ENCODE results near the gene DNTT. TPM values are rescaled to one million over a fixed set of nuclear protein-coding genes. Genes with fewer than 3 reads are reported as not detected.

DNTT gene
- total and polyA plus RNA-seq, 9 of the 15 experiments (the other 6 are each of a cell fraction or from before 2014, with no cell fraction given): not detected

DNA sequence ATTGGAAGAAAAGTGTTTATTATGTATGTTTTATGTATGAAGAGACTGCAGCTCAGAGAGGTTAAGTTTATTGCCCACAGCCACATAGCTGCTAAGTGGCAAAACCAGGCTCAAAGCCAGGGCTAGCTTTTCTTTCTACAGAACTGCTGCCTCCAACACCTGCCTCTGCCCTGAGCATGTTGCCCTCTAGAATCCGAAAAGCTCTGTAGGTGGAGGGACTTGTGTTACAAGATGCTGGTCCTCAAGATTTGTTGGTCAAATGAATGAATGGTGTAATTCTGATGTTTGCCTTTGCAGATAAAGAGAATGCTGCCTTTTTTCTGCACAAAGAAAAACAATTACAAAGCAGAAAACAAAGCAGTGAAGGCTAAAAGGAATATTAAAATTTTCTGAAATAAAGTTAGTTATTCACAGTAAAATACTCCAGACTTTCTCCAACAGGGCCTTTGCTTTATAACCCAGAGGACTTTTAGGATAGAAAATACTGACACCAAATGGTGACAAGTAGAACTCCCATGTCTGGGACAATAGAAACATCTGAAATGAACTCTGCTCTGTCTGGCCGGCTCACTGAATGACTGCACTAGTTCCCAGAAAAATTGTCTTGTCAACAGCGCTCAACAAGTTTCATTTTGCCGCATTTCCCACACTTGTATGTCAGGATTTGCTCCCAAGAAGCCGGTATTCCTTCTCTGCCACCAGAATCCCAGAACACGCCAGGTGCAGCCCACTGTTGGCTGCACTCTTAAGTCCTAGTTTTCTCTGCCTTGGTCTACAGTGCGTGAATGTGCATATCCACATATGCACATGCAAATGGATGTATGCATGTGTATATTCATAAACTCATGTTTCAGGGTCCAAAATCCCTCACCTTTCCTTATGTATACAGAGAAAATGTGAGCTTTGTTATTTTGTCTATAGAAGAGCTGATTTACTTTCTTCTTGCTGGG is 11.0 kb upstream of the DNTT start (continued):
- TF ChIP-seq, protein P1, sequence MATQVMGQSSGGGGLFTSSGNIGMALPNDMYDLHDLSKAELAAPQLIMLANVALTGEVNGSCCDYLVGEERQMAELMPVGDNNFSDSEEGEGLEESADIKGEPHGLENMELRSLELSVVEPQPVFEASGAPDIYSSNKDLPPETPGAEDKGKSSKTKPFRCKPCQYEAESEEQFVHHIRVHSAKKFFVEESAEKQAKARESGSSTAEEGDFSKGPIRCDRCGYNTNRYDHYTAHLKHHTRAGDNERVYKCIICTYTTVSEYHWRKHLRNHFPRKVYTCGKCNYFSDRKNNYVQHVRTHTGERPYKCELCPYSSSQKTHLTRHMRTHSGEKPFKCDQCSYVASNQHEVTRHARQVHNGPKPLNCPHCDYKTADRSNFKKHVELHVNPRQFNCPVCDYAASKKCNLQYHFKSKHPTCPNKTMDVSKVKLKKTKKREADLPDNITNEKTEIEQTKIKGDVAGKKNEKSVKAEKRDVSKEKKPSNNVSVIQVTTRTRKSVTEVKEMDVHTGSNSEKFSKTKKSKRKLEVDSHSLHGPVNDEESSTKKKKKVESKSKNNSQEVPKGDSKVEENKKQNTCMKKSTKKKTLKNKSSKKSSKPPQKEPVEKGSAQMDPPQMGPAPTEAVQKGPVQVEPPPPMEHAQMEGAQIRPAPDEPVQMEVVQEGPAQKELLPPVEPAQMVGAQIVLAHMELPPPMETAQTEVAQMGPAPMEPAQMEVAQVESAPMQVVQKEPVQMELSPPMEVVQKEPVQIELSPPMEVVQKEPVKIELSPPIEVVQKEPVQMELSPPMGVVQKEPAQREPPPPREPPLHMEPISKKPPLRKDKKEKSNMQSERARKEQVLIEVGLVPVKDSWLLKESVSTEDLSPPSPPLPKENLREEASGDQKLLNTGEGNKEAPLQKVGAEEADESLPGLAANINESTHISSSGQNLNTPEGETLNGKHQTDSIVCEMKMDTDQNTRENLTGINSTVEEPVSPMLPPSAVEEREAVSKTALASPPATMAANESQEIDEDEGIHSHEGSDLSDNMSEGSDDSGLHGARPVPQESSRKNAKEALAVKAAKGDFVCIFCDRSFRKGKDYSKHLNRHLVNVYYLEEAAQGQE (IDR thresholded peaks at IDR 0.05; ENCODE audit: borderline replicate concordance): peak; percentile 43; the same call in 1 of the 2 replicates
- TF ChIP-seq, protein P1 (CRISPR knock-in tag; IDR thresholded peaks at IDR 0.05; ENCODE audit: low read depth): no peak
- TF ChIP-seq DACH1 (IDR thresholded peaks at IDR 0.05; ENCODE audit: partially characterized antibody): no peak
- no peak for TF ChIP-seq NR2C2 (CRISPR knock-in tag; IDR thresholded peaks at IDR 0.05)
- TF ChIP-seq NR2C2 (tag; IDR thresholded peaks at IDR 0.05): no peak
- TF ChIP-seq SMAD2 (IDR thresholded peaks at IDR 0.05; ENCODE audit: low read depth, low read length): no peak
- TF ChIP-seq SMC3 (conservative IDR thresholded peaks at IDR 0.05; ENCODE audit: insufficient read depth, low read depth, low read length): 0 out of 2 replicates have a peak, but pooled peaks have one; percentile 24
- peak; percentile 72 to 77 for TF ChIP-seq RAD21 (CRISPR knock-in tag; conservative IDR thresholded peaks at IDR 0.05 in 1 of 2, IDR thresholded peaks at IDR 0.05 in 1 of 2)
- TF ChIP-seq, protein P2, sequence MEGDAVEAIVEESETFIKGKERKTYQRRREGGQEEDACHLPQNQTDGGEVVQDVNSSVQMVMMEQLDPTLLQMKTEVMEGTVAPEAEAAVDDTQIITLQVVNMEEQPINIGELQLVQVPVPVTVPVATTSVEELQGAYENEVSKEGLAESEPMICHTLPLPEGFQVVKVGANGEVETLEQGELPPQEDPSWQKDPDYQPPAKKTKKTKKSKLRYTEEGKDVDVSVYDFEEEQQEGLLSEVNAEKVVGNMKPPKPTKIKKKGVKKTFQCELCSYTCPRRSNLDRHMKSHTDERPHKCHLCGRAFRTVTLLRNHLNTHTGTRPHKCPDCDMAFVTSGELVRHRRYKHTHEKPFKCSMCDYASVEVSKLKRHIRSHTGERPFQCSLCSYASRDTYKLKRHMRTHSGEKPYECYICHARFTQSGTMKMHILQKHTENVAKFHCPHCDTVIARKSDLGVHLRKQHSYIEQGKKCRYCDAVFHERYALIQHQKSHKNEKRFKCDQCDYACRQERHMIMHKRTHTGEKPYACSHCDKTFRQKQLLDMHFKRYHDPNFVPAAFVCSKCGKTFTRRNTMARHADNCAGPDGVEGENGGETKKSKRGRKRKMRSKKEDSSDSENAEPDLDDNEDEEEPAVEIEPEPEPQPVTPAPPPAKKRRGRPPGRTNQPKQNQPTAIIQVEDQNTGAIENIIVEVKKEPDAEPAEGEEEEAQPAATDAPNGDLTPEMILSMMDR (IDR thresholded peaks at IDR 0.05 in 2 of 3, conservative IDR thresholded peaks at IDR 0.05 in 1 of 3; ENCODE audit: insufficient read depth in 2 of 3, low read depth in 1 of 3, low read length in 3 of 3): peak; percentile 44 to 66 (median 49); a peak in 5 of 6 replicates
- TF ChIP-seq, protein P3, sequence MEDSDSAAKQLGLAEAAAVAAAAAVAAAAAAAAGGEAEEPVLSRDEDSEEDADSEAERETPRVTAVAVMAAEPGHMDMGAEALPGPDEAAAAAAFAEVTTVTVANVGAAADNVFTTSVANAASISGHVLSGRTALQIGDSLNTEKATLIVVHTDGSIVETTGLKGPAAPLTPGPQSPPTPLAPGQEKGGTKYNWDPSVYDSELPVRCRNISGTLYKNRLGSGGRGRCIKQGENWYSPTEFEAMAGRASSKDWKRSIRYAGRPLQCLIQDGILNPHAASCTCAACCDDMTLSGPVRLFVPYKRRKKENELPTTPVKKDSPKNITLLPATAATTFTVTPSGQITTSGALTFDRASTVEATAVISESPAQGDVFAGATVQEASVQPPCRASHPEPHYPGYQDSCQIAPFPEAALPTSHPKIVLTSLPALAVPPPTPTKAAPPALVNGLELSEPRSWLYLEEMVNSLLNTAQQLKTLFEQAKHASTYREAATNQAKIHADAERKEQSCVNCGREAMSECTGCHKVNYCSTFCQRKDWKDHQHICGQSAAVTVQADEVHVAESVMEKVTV (CRISPR knock-in tag; IDR thresholded peaks at IDR 0.05): peak; percentile 54; the same call in 1 of the 2 replicates

Measured in K562 (cell line).